ENCODE measurements around the gene SSTR4. TPM values are rescaled to one million over a fixed set of nuclear protein-coding genes. Genes with fewer than 3 reads are reported as not detected.

The SSTR4 gene
- total RNA-seq, 2 donors from 2014 or later = not detected

DNA sequence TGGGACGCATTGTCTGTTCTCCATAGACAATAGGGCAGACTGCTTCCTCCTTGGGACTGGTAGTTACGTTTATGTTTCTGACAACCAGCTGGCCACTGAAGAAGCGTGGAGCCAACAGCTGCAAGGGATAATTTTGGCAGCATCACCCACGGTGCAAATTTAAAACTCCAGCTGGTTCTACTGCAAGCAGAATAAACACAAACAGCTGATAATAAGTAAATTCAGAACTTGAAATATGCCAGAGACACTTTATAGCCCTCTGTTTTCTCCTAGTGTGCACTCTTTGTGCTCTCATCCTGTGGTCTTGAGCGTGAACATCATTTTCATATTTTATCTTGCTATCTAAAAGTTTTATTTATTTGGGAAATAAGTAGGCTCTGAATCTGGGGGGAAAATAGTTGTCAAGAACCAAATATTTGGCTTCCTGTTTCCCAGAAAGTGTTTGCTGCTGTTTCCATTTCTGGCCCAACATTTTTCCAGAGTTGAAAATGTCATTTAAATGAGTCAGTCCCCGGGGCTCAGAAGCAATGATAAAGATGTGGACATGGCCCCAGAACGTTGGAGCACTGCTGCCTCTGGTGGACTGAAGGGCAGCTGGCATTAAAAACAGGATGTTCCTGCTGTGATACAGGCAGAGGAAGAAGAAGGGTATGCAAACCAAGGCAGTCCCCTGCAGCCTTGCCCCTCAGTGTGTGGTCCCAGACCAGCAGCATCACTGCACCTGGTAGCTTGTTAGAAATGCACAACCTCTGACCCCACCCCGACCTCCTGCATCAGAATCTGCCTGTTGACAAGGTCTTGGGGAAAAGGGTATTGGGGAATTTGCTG, 26.8 kb downstream of the SSTR4 start:
- peak; percentile 48 for ATAC-seq

DNA sequence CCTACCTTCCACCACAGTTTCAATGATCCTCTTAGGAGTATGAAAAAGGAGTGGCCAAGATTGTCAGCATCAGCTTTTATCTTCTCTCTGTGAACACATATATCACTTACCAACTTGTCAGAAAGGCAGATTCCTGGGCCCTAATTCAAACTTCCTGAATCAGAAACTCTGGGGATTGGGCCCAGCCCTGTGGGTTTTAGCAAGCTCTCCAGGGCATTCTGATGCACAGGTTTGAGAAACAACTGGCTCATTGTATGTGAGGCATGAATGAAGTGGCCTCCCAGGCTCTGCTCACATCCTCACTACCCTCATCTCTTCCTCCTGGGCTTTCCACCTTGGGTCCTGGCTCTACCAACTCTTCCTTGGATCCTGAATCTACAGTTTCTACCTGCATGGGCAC, 27.5 kb downstream of the SSTR4 start:
- Histone ChIP-seq H3K4me3 (no peak overlapping the region), H3K36me3 (replicated peaks in 1 of 2; ENCODE audit: insufficient read depth in 1 of 2, low read depth in 2 of 2) (no peaks in the 10 kb centered on the region), H3K4me1 (peaks cover 4% of the 10 kb centered on the region), H3K27ac (no peak overlapping the region), H3K9me3 (no peaks in the 10 kb centered on the region), H3K27me3 (no peaks in the 10 kb centered on the region)
- intact Hi-C loops (cut with DNase I) = no loop called here
- no peak for DNase-seq
- no peak for ATAC-seq
- TF ChIP-seq CTCF (IDR thresholded peaks at IDR 0.05) = no peak
- TF ChIP-seq POLR2A (IDR thresholded peaks at IDR 0.05) = no peak

More for the DNA sequence above, 26.8 kb downstream of the SSTR4 start:
- Histone ChIP-seq H3K4me1 (peaks cover 4% of the 10 kb centered on the region), H3K9me3 (no peaks in the 10 kb centered on the region), H3K36me3 (replicated peaks in 1 of 2; ENCODE audit: insufficient read depth in 1 of 2, low read depth in 2 of 2) (no peaks in the 10 kb centered on the region), H3K27ac (peak overlapping the region in 1 of 4 donors; percentile 14), H3K4me3 (no peak overlapping the region), H3K27me3 (no peaks in the 10 kb centered on the region)
- intact Hi-C loops (cut with DNase I) = no loop called here
- peak in 2 of 4 donors; percentile 22 to 52 for DNase-seq
- TF ChIP-seq POLR2A (IDR thresholded peaks at IDR 0.05) (no peak), CTCF (IDR thresholded peaks at IDR 0.05) (peak in 4 of 7 experiments; percentile 15 to 29 (median 20))
- 34% methylated on average over 8 of the region's 8 CpGs for WGBS, 2 donors

- intact Hi-C loops (cut with DNase I) = no loop called here
- DNase-seq = no peak
- H3K27ac ChIP-seq = no peak overlapping the region
- no peaks in the 10 kb centered on the region for H3K27me3 ChIP-seq
- ATAC-seq = no peak
- WGBS, 2 donors = 73 to 75% methylated on average over 3 of the region's 3 CpGs
- H3K9me3 ChIP-seq = no peaks in the 10 kb centered on the region
- H3K4me1 ChIP-seq = peaks cover 4% of the 10 kb centered on the region
- H3K4me3 ChIP-seq = no peak overlapping the region
- H3K36me3 ChIP-seq (replicated peaks in 1 of 2; ENCODE audit: insufficient read depth in 1 of 2, low read depth in 2 of 2) = no peaks in the 10 kb centered on the region
- no peak for TF ChIP-seq CTCF (IDR thresholded peaks at IDR 0.05)
Measured at GRCh38 chr20:23063168-23063567, 28.1 kb downstream of the SSTR4 start.

DNA sequence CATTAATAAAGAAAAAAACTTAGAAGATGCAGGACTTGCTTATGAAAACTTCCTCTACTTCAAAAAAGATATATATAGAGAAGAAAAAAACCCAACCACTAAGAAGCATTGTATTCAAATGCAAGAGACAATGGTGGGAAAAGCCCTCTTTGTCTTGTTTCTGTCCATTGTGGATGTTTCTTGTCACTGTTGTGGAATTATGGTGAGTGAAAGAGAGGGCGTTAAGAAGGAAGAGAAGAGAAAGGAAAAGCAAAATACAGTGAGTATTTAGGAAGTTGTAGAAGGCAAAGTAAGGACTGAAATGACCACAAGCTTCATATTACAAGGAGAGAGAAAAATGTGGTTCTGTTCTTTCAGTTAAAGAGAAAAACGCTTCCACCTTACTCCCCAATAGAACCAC, 28.5 kb downstream of the SSTR4 start:
- intact Hi-C loops (cut with DNase I) = no loop called here
- WGBS, 2 donors = 60 to 70% methylated on average over 2 of the region's 2 CpGs
- Histone ChIP-seq H3K4me3 (no peak overlapping the region), H3K4me1 (peaks cover 4% of the 10 kb centered on the region), H3K27ac (no peak overlapping the region), H3K36me3 (replicated peaks in 1 of 2; ENCODE audit: insufficient read depth in 1 of 2, low read depth in 2 of 2) (no peaks in the 10 kb centered on the region), H3K27me3 (no peaks in the 10 kb centered on the region), H3K9me3 (no peaks in the 10 kb centered on the region)
- TF ChIP-seq POLR2A (IDR thresholded peaks at IDR 0.05) = no peak
- TF ChIP-seq CTCF (IDR thresholded peaks at IDR 0.05) = no peak
- ATAC-seq = no peak
- no peak for DNase-seq
